HG02798 (cell line): ENCODE results near the gene PTPRJ.
"Not testable (repeated sequence)": the region's sequence is repeated elsewhere in the genome, so short reads cannot be mapped to it uniquely, and the experiment has no call there.

Experiments used
- ATAC-seq: cut with Tn5 transposase; IDR thresholded peaks from one replicate; pipeline ENCODE4 v1.9.1; 2021; ENCODE audit warnings: mild to moderate bottlenecking; ENCODE audit not compliant: unreplicated experiment, poor library complexity

PTPRJ gene

DNA sequence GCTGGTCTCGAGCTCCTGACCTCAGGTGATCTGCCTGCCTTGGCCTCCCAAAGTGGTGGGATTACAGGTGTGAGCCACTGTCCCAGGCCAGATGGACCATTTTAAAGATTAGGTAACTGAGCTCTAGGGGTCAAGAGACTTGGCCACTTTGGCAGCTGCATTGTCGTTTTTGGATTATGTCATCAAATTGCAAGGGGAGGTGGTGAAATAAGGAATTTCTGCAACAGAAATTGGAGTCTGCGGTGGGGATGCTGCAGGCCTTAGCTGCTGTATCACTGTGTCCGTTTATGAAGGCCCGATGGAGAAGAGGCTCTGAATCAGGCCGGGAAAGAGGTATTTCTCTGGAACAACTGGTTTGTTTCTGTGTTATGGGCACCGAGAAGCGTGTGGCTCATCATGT, 34.6 kb downstream of the PTPRJ start:
- no peak for ATAC-seq

DNA sequence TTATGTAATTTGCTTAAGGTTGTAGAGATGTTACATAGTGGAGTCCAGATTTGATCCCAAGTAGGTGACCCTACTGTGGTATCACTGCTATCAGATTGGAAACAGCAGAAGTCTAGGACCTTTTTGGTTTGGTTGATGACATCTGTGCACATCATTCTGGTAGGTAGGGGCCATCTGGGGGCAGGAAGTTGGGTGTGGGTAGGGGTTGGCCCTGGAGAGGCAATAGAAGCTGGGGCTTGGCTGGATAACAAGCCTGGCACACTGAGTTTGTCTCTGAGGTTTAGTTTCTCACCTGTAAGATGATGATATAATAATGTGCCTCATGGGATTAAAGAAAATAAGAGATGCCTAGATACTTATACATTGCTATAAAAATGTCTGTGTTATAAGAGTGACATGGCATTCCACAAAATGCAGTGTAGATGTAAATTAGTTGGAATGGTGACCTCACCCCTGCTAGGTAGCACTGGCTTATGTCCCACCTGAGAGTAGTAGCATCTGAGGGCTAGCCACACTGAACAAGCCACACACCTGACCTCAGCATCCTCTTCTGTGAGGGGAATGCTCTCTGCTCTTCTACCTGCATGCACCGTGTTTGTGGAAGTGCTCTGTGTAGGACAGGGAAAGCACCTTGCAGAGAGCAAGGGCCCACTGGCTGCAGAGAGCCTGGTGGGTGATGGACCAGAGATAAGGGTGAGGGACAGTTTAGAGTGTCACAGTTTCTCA, 36.9 kb downstream of the PTPRJ start:
- ATAC-seq = no peak

DNA sequence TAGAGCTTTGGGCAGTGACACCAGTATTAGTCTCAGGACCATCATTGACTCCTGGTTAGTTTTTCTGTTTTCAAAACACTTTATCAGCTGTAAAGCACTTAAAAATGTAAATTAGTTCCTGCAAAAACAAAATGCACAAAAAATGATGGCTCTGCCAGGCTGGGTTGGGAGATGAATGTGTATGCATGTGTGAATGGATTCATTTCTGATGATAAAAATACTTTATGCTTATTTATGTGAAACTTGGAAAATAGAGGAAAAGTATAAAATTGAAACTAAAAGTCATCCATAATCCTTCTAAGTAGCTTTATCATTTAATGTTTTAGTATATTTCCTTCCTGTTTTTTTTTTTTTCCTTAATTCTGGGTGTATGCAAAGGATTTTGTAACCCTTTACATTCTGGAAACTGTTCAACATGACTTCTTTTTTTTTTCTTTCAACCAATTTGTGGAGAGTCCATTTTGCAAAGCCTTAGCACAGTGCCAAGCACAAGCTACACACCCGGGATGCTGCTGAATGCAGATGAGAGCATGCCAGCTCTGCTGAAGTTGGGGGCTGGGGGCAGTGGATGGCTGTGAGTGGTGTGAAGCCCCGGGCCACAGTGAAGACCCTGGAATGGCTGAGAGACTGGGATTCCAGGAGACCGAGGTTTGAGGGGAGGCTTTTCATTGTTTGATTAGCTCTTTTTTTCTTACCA, 37.6 kb downstream of the PTPRJ start:
- ATAC-seq = no peak

DNA sequence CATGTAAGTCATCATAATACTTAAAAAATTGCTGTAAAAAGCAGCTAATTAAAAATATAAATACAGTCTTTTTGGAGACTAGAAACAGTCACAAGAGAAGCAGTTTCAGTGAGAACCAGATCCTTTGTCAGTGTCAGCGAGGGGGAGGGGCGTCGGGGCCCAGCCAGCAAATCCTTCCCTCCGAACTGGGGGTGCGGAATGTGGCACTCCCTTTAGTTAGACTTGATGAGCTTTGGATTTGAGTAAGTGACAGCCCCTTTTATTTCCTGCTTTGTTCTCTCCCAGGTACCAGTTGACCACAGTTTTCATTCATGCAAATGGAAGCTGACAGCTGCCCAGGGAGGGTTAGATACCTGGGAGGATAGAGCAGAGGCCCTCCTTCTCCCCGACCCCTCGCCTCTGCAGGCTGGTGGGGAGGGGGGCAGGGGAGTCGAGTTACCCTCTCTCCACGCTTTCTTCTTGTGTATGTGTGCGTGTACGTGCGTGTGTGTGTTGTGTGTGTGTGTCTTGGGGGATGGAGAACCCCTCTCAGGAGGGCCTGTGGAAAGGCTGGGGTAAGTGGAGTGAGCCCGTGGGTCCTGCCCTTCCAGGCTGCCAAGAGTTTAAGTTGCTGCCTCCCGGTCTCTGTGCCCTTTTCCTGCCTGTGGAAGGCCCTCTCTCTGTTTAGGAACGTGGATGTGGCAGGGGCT, 38.3 kb downstream of the PTPRJ start:
- no peak for ATAC-seq

DNA sequence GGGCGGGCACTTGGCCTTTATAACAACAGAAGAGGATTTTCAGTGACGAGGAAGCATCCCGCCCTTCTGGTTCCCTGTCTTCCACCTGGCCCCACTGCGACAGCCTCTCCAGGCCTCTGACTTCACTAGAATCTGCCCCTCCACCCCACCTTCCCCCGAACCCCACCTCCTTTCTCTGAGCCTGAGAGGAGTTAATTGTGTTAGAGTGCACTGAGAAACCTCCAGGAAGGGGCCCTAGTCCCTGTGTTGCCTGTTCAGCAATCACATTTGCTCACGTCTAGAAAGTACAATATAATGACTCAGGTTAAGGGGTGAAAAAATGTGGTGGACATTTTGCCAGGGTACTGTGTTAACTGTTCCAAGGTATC, 38.8 kb downstream of the PTPRJ start:
- no peak for ATAC-seq

DNA sequence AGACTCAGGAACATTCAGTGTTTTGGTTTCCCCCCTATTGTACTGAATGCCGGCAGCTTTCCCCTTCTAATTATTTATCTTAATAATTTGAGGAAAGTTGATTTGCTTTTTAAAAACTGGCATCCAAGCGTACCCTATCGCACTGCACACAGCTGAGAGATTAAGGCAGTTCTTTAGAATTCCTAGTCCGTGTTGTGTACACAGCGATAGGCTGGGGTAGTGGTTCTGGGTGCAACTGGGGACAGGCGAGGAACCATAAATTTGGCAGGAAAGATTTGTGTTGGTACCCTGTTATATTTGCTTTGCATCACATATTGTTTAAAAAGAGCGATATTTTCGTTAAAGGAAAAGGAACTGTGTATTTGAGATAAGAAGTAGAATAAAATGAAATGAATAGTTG, 39.2 kb downstream of the PTPRJ start:
- ATAC-seq = no peak

DNA sequence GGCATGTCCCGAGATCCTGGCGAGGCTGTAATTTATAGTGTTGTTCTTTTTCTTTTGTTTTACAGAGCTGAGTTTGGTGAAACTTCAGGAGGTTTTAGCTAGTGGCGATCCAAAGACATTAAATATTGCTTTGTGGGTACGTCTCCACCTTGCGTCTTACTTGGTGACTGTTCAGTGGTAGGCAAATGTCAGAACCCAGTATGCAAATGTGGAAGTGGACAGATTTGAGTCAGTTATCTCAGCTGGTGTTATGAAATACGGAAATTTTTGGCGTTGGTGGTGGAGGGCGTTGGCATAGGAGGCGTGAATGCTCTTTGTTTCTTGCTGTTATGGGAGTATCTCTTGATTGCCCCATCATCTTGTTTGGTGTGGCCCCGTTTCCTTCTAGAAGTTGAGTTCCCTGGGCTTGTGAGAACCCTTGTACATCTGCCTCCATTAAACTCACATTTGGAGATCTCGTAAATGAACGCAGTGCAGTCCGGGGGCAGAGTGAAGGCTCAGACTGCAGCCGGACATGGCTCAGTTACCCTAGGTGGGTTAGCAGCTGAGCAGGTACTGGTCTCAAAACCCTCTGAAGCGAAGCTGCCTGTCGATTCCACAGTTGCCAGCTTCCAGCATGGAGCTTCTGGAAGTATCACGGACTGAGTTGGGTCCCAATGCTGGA, 39.9 kb downstream of the PTPRJ start:
- ATAC-seq = peak; percentile 80

DNA sequence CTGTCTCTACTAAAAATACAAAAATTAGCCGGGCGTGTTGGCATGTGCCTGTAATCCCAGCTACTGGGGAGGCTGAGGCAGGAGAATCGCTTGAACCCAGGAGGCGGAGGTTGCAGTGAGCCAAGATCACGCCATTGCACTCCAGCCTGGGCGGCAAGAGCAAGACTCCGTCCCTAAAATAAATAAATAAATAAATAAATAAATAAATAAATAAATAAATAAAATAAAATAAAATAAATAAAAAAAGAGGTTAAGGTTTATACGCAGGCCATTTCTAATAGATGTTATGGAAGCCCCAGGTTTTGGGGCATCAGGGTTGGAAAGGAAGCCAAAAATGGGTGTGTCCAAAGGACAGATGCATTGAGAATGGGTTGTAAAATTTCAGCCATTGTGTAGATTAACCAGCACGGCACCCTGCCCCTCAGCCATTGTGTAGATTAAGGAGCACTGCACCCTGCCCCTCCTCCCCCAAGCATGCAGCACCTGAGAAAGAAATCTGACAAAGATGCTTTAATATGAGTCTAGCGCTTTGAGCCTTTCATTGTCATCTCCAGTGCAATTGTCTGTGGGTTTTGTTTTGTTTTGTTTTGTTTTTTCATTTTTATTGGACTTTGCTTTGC, 41.0 kb downstream of the PTPRJ start:
- not testable (repeated sequence) for ATAC-seq

DNA sequence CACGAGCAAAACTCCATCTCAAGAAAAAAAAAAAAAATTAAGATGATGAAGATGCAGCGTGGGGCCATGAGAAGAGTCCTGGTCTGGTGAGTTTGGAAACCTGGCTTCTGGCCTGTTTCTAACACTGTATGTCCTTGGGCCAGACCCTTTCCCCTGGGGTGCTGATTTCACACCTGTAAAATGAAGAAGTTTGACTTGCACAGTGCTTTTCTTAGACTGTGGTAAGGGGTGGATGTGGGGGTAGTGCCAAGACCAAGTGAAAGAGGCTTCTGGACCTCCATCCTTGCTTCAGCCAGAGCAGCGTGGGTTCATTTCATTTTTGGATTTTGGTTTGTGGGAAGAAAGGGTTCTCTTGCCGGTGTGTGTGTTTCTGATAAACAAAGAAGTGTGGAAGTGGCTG, 42.1 kb downstream of the PTPRJ start:
- ATAC-seq = no peak

DNA sequence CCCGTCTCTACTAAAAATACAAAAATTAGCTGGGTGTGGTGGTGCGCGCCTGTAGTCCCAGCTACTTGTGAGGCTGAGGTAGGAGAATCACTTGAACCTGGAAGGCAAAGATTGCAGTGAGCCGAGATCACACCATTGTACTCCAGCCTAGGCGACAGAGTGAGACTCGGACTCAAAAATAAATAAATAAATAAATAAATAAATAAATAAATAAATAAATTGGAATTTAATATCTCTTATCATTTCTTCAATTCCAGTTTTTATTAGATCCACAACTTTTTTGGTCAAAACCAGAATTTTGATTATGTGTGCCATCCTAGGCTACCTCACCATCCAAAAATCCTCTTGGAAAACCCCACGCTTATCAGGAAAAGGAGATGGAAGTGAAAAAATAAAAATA, 43.2 kb downstream of the PTPRJ start:
- ATAC-seq = not testable (repeated sequence)

DNA sequence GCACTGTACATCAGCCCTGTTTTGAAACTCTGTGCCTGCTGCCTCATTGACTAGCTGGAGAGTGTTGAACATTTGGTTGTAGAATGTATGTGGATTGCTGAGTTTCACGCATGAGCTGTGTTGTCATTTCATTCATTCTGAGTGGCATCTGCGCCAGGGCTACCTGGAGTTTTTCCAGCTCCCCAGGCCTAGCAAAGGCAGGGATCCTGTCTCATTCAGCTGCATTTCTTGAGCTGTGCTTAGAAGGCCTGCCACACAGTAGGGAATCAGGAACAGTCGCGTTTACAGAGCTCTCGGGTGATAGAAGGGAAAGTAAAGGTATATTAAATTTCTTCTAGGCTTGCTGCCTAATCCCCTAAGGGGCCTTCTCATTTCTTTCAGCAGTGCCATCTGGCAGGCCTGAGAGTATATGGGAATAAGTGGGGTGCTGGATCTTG, 44.3 kb downstream of the PTPRJ start:
- ATAC-seq = no peak

DNA sequence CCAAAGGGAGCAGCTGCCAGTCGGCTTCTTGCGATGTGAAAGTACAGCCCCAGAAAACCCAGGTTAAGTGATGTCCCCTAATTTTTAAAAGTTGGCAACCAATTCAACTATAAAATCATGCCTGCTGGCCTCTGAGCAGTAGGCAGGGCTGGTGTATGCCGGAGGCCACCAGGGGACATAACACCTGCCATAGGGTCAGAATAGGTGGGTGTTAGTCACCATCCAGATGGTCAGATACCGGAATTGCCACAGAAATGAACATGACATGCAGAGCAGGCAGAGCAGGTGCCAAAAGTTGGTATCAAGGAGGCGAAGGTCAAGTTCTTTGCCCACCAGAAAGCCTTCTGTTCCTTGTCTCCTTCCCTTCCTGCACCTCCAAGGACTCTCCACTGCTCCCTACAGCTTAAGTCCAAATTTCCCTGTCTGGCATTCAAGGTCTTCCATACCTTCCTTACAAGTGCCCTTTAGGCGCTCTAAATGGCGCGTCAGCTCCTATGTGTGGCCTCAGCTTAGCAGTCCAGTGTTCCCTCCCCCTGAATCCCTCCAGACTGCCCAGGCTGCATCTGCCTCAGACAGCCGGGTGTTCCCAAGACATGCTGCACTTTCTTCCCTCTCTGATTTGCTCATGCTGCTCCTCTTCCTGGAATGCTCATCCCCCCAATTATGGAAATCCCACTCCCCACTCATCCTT, 45.1 kb downstream of the PTPRJ start:
- ATAC-seq = no peak

DNA sequence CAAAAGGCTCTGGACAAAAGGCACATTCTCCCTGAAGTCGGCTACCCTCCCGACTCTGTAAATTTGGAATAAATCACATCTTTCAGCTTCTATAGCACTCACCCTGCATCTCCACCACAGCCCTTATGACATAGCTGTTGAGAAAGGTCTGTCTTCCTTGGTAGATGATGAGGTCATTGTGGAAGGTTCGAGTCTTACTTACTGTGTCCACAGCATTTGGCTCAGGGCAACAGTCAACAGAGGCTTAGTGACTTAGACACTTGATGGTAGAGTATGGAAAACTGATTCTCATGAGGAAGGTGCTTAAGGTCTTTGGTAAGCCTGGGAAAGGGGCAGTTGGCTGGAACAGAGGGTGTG, 45.6 kb downstream of the PTPRJ start:
- ATAC-seq = no peak

DNA sequence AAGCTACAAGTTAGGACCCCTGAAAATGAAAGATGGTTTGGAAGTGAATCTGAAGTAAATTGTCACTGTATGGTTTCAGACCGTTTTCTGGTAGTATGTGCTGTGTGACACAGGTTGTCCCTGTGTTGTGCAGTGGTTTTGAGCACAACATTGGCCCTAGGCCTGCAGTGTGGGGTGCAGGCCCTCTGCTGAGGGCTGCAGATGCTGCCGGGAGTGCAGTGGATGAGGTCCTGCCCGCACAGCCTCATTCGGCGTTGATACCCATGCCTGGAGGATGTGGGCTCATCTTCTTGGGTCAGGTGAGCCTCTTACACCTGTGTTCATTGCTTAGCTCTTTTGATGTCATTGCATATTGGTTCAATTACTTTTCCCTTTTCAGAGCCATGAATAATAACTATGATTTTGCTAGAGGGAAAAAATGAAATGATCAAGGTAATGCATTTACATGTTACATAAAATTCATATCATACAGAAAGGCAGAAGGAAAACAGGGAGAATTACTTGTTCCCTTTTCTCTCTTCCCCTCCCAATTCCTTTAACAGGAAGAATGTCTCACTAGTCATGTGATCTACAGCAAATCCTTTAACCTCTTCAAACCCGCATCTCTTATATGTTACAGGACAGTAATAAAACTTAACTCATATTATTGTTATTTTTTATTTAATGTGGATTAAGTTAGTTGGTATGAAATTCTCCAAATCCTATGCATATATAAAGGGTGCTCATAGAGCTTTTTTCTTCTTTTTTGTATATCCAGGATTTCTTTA, 48.7 kb downstream of the PTPRJ start:
- ATAC-seq = no peak

DNA sequence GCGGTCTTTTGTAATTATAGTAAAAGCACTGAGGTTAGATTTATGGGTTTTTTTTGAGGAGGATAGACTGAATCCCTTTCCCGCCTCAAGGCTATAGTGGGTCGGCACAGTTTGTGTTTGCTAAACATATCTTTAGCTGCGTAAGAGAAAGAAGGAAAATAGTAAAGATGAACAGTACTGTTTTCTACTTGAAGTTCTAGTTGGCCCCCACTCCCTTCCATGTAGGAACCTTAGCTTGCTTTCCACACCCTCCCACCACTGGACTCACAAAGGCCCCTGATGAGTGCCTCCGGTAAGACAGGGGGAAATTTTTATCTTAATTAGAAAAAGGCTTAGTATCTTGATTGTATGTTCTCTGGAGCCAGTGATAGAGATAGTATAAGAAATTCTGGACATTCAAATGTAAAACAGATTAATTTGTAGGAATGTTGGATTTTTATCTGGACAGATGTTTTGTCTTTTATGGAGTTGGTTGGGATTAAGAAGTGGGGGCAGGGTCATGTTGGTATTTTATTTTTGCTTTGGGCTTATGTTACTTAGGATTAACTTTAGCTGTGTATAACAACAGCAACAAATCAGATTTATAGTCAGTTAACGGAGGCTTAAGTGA, 49.4 kb downstream of the PTPRJ start:
- no peak for ATAC-seq

DNA sequence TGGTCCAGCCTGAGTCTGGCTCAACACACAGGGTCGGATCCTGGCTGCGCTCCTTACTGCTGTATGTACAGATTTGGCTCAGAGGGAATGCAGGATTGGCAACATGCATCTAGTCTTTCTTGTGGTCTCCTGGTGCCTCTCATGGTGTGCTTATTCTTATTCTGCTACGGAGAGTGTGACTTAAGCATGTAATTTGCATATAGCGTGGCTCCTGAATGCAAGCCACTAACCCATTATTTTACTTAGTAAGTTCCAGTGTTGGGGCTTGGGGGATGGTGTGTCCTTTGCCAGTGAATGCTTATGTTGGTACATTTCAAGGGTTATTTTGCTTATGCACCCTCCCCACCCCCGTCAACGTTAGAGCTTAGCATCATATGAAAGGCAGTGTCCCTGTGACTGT, 51.2 kb downstream of the PTPRJ start:
- ATAC-seq = peak; percentile 30

DNA sequence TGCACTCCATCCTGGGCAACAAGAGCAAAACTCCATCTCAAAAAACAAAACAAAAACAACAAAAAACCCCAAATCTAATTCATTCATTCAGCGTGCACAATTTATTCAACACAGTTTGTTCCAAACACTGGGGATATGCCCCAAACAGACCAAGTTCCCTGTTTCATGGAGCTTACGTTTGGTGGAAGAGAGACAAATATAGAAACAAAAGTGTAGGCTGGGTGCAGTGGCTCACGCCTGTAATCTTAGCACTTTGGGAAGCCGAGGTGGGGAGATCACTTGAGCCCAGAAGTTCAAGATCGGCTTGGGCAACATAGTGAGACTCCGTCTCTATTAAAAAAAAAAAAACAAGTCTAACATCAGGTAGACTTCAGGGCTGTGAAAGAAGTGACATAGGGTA, 52.4 kb downstream of the PTPRJ start:
- no peak for ATAC-seq

DNA sequence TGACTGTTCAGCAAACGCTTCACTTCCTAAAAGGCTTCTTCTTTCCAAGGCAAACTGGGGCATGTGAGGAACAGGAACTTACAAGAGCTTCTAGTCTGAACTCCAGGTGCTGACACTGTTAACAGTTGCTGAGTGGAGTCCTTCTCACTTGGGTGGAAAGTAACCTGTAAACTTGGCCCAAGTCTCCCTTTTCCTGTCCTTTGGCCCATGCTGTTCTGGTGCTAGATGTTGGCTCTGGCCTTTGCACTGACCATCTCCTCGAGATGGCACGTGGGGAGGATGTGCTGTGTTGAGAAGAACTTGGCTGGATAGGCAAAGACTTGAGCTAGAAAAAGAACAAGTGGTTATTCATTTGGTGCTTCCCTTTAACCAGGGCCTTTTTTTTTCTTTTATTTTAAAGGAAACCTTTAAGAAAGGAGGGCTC, 53.6 kb downstream of the PTPRJ start:
- ATAC-seq = no peak
